ENCODE measurements around the gene MAPKAP1. TPM values are rescaled to one million over a fixed set of nuclear protein-coding genes. Genes with fewer than 3 reads are reported as not detected.
A peak's percentile ranks its signal among the peaks of the same experiment; 100 is the strongest.

Gene MAPKAP1
- total RNA-seq, 4 donors from 2014 or later = 87.1 to 114 (median 111) TPM

DNA sequence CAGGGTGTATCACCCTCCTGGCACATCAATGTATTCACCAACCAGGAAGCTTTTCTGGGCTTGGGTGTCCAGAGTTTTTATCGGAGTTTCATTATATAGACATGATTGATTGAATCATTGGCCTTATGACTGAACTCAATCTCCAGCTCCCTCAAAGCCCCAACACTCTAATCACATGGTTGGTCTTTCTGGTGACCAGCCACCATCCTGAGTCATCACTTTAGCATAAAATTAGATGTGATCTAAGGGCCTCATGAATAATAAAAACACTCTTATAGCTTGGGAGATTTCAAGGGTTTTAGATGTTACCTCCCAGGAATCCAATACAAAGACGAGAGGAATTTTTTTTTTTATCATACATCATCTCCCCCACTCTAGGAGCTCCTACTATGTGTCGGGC, 32.4 kb upstream of the MAPKAP1 start:
- Histone ChIP-seq H3K4me3 (replicated peaks in 1 of 3) (no peak overlapping the region), H3K4me1 (no peaks in the 10 kb centered on the region), H3K9me3 (no peaks in the 10 kb centered on the region), H3K27me3 (no peaks in the 10 kb centered on the region), H3K27ac (no peak overlapping the region), H3K36me3 (no peaks in the 10 kb centered on the region)
- TF ChIP-seq CTCF (IDR thresholded peaks at IDR 0.05) = no peak
- no peak for TF ChIP-seq POLR2A (IDR thresholded peaks at IDR 0.05)
- DNase-seq = no peak
- intact Hi-C loops (cut with DNase I) = no loop called here
- WGBS, 2 donors = 80 to 94% methylated on average over 3 of the region's 3 CpGs

DNA sequence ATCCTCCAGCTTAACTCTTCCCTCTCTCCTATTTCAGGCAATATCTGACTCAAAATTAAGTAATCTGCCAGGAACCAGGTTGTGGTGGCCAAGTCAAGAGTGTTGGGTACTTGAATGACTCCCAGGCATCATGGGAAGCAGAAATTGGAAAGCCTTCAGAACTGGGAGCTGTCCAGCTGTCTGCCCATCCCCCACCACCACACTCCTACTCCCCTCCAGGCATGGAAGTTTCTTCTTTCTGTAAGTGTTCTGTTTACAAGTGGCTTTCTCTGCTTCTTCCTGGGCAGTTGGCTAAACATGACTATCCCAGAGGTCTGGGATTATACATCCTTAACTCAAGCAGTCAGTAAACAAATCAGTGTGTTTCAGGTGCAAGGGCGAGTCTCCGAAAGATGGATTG, 25.6 kb upstream of the MAPKAP1 start:
- DNase-seq = peak; percentile 62 to 68
- intact Hi-C loops (cut with DNase I) = no loop called here
- 77 to 81% methylated on average over 2 of the region's 2 CpGs for WGBS, 2 donors

DNA sequence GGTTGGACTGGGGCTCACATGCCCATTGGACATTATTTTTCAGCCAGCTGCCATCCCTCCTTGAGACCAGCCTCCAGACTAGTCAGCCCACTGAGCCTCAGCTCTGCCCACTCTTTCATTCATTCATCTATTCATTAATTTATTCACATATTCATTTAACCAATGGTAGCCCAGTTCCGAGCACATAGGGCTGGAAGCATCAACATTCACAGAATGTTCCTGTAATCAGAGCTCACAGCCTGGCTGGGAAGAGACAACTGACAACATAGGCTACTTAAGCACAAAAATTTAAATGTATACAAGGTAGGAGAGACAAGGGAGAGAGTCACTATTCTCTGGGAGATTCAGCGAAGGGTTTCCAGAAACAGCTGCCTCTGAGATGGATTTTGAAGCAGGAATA, 23.2 kb upstream of the MAPKAP1 start:
- no peaks in the 10 kb centered on the region for H3K36me3 ChIP-seq
- no peaks in the 10 kb centered on the region for H3K4me1 ChIP-seq
- no peak overlapping the region for H3K4me3 ChIP-seq (replicated peaks in 1 of 3)
- intact Hi-C loops (cut with DNase I) = no loop called here
- no peak overlapping the region for H3K27ac ChIP-seq
- WGBS, 2 donors = 90 to 92% methylated on average over 2 of the region's 2 CpGs
- TF ChIP-seq POLR2A (IDR thresholded peaks at IDR 0.05) (no peak), CTCF (IDR thresholded peaks at IDR 0.05) (no peak)
- H3K27me3 ChIP-seq = no peaks in the 10 kb centered on the region
- no peaks in the 10 kb centered on the region for H3K9me3 ChIP-seq
- DNase-seq = no peak

More for the DNA sequence above, 25.6 kb upstream of the MAPKAP1 start:
- no peak overlapping the region for H3K4me3 ChIP-seq (replicated peaks in 1 of 3)
- TF ChIP-seq CTCF (IDR thresholded peaks at IDR 0.05) = no peak
- no peak for TF ChIP-seq POLR2A (IDR thresholded peaks at IDR 0.05)
- H3K27ac ChIP-seq = no peak overlapping the region
- H3K27me3 ChIP-seq = no peaks in the 10 kb centered on the region
- no peaks in the 10 kb centered on the region for H3K4me1 ChIP-seq
- H3K9me3 ChIP-seq = no peaks in the 10 kb centered on the region
- no peaks in the 10 kb centered on the region for H3K36me3 ChIP-seq

DNA sequence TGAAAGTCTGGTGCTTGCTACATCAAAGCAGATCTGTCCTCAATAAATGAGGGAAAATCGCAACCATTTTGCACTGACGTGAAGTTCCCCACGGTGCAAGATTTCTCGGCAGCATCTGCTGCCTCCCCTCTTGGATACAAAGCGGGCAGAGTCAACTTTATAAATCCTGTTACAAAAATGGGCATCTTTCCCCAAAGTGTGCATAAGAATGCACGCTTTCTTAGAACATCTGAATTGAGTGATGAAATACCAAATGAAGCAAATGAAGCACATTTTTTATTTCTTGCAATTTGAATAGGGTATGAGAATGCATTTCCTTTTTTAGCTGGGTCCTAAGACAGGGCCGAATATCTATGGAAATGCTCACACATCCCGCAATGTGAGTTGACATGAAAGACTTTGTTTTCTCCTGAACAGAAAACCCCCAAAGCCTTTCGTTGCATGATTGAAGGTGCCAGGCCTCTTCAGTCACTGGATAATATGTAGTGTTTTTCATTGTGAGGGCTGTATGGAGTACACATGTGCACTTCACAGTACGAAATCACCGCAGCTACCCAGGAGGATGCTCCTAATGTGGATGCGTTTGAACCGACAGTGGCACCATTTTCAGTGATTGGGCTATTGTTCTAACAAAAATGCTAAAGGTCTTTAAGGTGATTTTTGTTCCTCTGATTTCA, 19.6 kb upstream of the MAPKAP1 start:
- Histone ChIP-seq H3K4me1 (no peaks in the 10 kb centered on the region), H3K27ac (no peak overlapping the region), H3K4me3 (replicated peaks in 1 of 3) (no peak overlapping the region), H3K36me3 (no peaks in the 10 kb centered on the region), H3K27me3 (no peaks in the 10 kb centered on the region), H3K9me3 (no peaks in the 10 kb centered on the region)
- DNase-seq = no peak
- intact Hi-C loops (cut with DNase I) = no loop called here
- TF ChIP-seq POLR2A (IDR thresholded peaks at IDR 0.05) (no peak), CTCF (IDR thresholded peaks at IDR 0.05) (no peak)
- WGBS, 2 donors = 81 to 82% methylated on average over 13 of the region's 13 CpGs

DNA sequence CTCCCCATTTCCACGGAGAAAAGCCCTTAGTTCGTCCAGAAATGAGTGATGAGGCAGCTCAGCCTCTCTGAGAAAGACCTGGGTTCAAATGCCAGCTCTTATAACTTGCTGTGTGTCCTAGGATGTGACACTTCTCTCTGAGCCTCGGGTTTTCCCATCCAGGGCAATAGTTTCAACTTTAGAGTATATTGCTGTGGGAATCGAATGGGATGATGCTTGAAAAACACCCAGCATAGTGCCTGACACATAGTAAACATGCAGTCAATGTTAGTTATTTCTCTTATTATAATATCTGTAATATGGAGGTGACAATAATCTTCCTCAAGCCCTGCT, 430 bp upstream of the MAPKAP1 start:
- Histone ChIP-seq H3K36me3 (no peaks in the 10 kb centered on the region), H3K9me3 (no peaks in the 10 kb centered on the region), H3K4me1 (peaks cover 14 to 15% of the 10 kb centered on the region in 2 donors), H3K27ac (peak overlapping the region; percentile 41 to 73 (median 54)), H3K4me3 (replicated peaks in 1 of 3) (peak overlapping the region in 2 of 3 donors; percentile 72 to 93), H3K27me3 (no peaks in the 10 kb centered on the region)
- no peak for DNase-seq
- TF ChIP-seq POLR2A (IDR thresholded peaks at IDR 0.05) = no peak
- TF ChIP-seq CTCF (IDR thresholded peaks at IDR 0.05) = no peak
- intact Hi-C loops (cut with DNase I) = no loop called here
- WGBS, 2 donors = 29 to 35% methylated on average over 4 of the region's 4 CpGs
